LHCN-M2 (cell line): Measurements from ENCODE around the gene MRC2. TPM values are rescaled to one million over a fixed set of nuclear protein-coding genes. Genes with fewer than 3 reads are reported as not detected.

Experiments
- DNase-seq: peaks from one replicate; pipeline ENCODE4 v3.0.0-alpha.2; 2012; ENCODE audit warnings: low read depth
- total RNA-seq: library from RNA; depleted of rRNA; stranded (reverse); fragments of >200 nt; gene quantifications from 2 replicates; pipeline ENCODE4 v1.2.3, GENCODE V29; 2014

MRC2 gene
- total RNA-seq, 1 experiment from 2014 or later: 210 TPM

GRCh38 chr17:62631086-62631935 is 3.8 kb downstream of the MRC2 start:
- DNase-seq: no peak

- no peak for DNase-seq
Observed at GRCh38 chr17:62631936-62632924, 4.8 kb downstream of the MRC2 start.

- no peak for DNase-seq
Observed at GRCh38 chr17:62637809-62638208, 10.3 kb downstream of the MRC2 start.

- no peak for DNase-seq
Observed at GRCh38 chr17:62641153-62641552, 13.7 kb downstream of the MRC2 start.

DNA sequence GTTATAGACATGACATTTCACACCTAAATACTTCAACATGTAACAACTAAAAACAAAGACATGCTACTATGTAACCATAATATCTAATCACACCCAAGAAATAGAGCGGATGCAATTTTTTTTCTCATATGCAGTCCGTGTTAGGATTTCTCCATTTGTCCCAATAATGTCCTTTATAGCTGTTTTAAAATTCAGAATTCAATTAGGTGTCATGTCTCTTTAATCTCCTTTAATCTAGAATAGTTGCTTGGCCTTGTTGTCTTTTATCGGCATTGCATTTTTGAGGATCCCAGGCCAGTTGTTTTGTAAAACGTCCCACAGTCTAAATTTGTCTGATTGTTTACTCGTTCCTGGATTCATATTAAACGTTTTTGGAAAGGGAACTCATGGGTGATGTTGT is 14.5 kb downstream of the MRC2 start:
- no peak for DNase-seq

GRCh38 chr17:62643496-62643895 is 16.0 kb downstream of the MRC2 start:
- DNase-seq: no peak

- no peak for DNase-seq
Observed at GRCh38 chr17:62644487-62645173, 17.2 kb downstream of the MRC2 start.

- DNase-seq: no peak
Observed at GRCh38 chr17:62648251-62648955, 20.9 kb downstream of the MRC2 start.

GRCh38 chr17:62648956-62649294 is 21.5 kb downstream of the MRC2 start:
- no peak for DNase-seq

GRCh38 chr17:62649570-62649969 is 22.1 kb downstream of the MRC2 start:
- no peak for DNase-seq

DNA sequence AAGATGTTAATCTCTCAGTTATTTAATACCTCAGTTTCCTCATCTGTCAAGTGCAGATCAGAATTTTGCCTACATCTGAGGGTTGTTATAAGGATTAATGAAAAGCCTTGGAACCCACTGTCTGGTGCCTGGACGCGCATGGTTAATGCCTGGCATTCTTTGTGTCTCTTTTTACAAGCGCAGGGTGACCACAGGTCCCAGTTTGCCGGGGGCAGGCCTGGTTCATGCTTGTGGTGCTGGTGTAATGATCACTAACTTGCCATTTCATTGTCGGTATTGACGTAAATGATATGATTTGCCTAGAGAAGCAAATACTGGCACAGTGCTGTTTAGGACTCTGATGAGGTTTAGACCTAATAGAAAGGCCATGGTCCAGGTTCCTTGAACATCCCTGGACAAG is 23.1 kb downstream of the MRC2 start:
- no peak for DNase-seq

GRCh38 chr17:62652251-62653001 is 25.0 kb downstream of the MRC2 start:
- DNase-seq: peak; percentile 76

- DNase-seq: peak; percentile 80
Observed at GRCh38 chr17:62653002-62653825, 25.7 kb downstream of the MRC2 start.

GRCh38 chr17:62653826-62654761 is 26.6 kb downstream of the MRC2 start:
- peak; percentile 90 for DNase-seq

DNA sequence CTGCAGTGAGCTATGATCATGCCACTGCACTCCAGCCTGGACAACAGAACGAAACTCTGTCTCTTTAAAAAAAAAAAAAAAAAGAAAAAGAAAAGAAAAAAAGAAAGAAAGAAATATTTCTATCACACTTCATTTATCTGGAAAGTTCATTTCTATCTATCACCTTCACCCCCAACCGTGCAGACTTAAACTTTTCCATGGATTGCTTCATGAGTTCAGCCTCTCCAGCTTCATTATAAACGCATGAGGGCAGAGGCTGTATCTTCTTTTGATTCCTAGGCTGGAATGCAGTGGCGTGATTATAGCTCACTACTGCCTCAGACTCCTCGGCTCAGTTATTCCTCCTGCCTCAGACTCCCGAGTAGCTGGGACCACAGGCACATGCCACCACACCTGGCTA is 28.2 kb downstream of the MRC2 start:
- no peak for DNase-seq

DNA sequence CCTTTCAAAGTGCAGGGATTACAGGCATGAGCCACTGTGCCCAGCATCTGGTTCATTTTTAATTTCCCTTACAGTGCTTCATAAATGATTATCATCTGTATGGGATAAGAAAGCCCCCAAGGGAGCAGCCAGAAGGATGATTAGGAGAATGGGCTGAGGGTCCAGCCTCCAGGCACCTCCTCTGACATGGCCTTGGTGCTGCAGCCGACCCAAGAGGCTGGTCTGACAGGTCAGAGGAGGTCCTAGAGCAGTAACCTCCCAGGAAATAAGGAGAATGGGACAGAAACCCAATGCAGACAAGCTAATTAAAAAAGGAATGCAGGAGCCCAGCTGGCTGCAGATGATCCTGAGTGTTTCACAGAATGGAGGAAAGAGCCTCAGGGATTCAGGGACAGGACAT is 29.0 kb downstream of the MRC2 start:
- no peak for DNase-seq

DNA sequence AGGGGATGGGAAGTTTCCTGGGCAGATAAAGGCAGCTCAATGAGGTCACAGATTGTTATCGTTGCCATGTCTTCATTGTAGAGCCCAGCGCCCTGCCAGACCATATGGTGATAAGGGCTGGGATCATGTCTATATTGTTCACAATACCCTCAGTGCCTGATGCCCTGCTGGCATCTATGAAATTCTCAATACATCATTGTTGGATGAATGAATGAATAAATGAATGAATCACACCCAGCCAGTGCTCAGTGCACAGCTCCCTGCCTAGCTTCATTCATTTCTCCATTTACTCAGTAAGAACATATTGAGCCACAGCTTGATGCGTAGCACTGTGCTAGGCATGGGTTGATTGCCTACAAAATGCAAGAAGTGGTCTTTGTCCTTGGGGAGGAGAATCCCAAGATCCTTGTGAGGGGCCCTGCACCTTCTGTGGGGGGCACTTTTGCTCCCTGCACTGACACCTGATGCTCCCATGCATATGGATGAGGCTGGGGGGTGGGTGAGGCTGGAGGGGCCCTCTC is 29.7 kb downstream of the MRC2 start:
- DNase-seq: no peak

DNA sequence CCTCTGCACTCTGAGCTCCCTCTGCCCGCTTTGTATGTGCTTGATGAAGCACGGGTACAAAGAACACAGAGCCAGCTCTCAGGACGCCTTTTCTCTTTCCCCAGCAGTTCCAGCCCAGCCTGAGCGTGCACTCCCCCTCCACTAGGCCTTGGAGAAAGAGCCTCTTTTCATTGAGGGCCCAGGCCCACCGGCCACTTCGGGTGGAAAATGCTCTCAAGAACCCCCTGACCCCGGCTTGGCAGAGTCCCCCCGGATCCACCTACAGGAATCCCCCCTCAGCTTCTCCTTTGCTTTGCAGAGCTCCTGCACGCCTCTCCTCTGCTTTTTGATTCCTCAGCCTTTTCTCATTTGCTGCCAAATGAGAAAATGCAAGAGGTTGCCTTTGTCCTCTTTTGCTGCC is 30.2 kb downstream of the MRC2 start:
- DNase-seq: no peak
